Ishikawa (cell line): ENCODE data around the gene CLSTN2.

ENCODE experiments used
- CEBPB ChIP-seq: IDR thresholded peaks from 2 replicates; pipeline ENCODE4 v1.6.1; 2012
- CREB1 ChIP-seq: IDR thresholded peaks from 2 replicates; pipeline ENCODE4 v1.6.1; 2012; ENCODE audit warnings: low read depth
- EP300 ChIP-seq: IDR thresholded peaks from 2 replicates; pipeline ENCODE4 v1.6.1; 2012; ENCODE audit warnings: borderline replicate concordance
- FOXM1 ChIP-seq: IDR thresholded peaks from 2 replicates; pipeline ENCODE4 v1.6.1; 2012; ENCODE audit warnings: low read depth, borderline replicate concordance
- RAD21 ChIP-seq: IDR thresholded peaks from 2 replicates; pipeline ENCODE4 v1.6.1; 2012; ENCODE audit warnings: low read depth
- TAF1 ChIP-seq: IDR thresholded peaks from 2 replicates; pipeline ENCODE4 v1.6.1; 2012; ENCODE audit warnings: low read depth, mild to moderate bottlenecking
- TCF12 ChIP-seq: IDR thresholded peaks from 2 replicates; pipeline ENCODE4 v1.6.1; 2012; ENCODE audit warnings: low read depth
- TEAD4 ChIP-seq: IDR thresholded peaks from 2 replicates; pipeline ENCODE4 v1.6.1; 2012
- YY1 ChIP-seq: IDR thresholded peaks from 2 replicates; pipeline ENCODE4 v1.6.1; 2012; ENCODE audit warnings: low read depth
- TF ChIP-seq, protein P1 (sequence below): IDR thresholded peaks from 2 replicates; pipeline ENCODE4 v1.6.1; 2012
- TF ChIP-seq, protein P2 (sequence below): IDR thresholded peaks from 2 replicates; pipeline ENCODE4 v1.6.1; 2012; ENCODE audit warnings: low read depth, mild to moderate bottlenecking

DNA sequence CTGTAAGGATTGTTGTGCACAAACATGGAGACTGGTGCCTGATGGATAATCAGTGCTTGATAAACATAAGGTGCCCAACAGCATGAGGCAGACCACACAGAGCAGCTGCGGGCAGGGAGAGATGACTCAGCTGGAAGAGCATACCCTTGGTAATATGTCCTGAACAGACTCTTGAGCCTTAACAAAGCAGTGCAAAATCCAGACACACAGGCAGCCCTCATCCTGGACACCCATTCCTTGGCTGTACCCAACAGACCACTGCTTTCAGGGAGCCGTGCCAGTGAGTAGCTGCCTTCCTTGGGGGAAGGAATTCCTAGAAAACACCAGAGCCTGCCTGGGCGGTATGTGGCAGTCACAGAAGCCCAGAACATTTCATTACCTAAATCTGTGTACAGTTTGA is 156.2 kb downstream of the CLSTN2 start:
- TF ChIP-seq TCF12 (no peak), RAD21 (no peak), CEBPB (no peak), EP300 (no peak), CREB1 (no peak), TEAD4 (no peak), TAF1 (no peak), FOXM1 (no peak), YY1 (no peak)
- TF ChIP-seq, protein P1, sequence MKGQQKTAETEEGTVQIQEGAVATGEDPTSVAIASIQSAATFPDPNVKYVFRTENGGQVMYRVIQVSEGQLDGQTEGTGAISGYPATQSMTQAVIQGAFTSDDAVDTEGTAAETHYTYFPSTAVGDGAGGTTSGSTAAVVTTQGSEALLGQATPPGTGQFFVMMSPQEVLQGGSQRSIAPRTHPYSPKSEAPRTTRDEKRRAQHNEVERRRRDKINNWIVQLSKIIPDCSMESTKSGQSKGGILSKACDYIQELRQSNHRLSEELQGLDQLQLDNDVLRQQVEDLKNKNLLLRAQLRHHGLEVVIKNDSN: no peak
- TF ChIP-seq, protein P2, sequence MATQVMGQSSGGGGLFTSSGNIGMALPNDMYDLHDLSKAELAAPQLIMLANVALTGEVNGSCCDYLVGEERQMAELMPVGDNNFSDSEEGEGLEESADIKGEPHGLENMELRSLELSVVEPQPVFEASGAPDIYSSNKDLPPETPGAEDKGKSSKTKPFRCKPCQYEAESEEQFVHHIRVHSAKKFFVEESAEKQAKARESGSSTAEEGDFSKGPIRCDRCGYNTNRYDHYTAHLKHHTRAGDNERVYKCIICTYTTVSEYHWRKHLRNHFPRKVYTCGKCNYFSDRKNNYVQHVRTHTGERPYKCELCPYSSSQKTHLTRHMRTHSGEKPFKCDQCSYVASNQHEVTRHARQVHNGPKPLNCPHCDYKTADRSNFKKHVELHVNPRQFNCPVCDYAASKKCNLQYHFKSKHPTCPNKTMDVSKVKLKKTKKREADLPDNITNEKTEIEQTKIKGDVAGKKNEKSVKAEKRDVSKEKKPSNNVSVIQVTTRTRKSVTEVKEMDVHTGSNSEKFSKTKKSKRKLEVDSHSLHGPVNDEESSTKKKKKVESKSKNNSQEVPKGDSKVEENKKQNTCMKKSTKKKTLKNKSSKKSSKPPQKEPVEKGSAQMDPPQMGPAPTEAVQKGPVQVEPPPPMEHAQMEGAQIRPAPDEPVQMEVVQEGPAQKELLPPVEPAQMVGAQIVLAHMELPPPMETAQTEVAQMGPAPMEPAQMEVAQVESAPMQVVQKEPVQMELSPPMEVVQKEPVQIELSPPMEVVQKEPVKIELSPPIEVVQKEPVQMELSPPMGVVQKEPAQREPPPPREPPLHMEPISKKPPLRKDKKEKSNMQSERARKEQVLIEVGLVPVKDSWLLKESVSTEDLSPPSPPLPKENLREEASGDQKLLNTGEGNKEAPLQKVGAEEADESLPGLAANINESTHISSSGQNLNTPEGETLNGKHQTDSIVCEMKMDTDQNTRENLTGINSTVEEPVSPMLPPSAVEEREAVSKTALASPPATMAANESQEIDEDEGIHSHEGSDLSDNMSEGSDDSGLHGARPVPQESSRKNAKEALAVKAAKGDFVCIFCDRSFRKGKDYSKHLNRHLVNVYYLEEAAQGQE: no peak
